ENCODE data around the gene KCNQ1OT1. TPM values are rescaled to one million over a fixed set of nuclear protein-coding genes. Genes with fewer than 3 reads are reported as not detected.

Gene KCNQ1OT1
- total and polyA plus RNA-seq, 2 of the 4 experiments (the other 2 are of a cell fraction) = 0.14 to 2.0 TPM

DNA sequence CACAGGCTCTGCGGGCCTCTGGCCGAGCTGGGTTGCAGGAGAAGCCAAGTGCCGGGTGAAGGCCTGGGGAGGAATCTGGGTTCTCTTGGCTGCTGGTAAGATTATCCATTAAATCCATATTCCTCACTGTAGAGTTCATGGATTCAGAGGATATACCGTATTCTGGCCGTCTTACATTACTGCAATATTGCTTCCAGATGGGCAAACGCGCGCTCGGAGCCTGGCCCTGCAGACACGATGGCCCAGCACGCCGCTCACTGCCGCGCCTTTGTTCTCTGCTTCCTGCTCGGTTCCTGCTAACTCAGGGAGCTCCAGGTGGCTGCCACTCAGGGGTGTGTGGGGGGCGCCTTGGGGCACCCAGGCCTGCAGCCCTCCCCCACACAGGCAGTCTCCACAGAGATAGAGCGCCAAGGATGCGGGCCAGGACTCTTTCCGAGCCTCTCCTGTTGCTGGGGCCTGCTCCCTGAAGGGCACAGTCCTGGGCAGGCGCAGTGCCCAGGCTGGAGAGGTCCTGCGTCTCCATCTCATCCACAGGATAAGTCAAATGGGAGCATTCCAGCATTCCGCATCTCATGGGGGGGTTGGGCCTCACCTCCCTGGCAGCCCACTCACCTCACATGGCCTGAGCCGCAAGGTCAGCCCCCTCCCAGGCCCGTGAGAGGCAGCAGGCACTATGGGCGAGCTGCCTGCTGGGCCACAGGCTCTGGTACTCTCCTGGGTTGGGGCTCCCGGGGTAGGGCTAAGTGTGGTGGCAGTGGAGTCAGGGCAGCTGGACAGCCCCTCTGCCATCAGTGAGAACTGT, 14.1 kb upstream of the KCNQ1OT1 start:
- Histone ChIP-seq H3K4ac (ENCODE audit: low read depth, low read length) (no peak overlapping the region), H2AFZ (replicated peaks; ENCODE audit: low read length, poor library complexity) (no peak overlapping the region), H4K5ac (ENCODE audit: low read depth, low read length) (no peak overlapping the region), H3K4me1 (ENCODE audit: control insufficient read depth, insufficient read depth, low read length) (no peaks in the 10 kb centered on the region; the same call in 1 of the 2 replicates), H2BK5ac (ENCODE audit: low read depth, low read length, poor library complexity, severe bottlenecking) (no peak overlapping the region), H3K4me3 (ENCODE audit: insufficient read depth, low read depth, low read length) (no peak overlapping the region), H3K4me2 (ENCODE audit: low read depth, low read length) (no peak overlapping the region), H2BK20ac (ENCODE audit: low read depth, low read length) (no peak overlapping the region), H3K36me3 (ENCODE audit: control insufficient read depth, insufficient read depth, low read length) (no peaks in the 10 kb centered on the region), H3K9ac (ENCODE audit: low read depth, low read length) (no peak overlapping the region), H3K9me3 (ENCODE audit: control insufficient read depth, insufficient read depth, low read length) (peaks cover 2% of the 10 kb centered on the region), H4K8ac (ENCODE audit: low read depth in 2 of 2, low read length in 2 of 2) (no peak overlapping the region), H2AK9ac (replicated peaks; ENCODE audit: low read depth, low read length, poor library complexity) (no peak overlapping the region), H2AK5ac (ENCODE audit: low read depth, low read length) (no peak overlapping the region), H3K56ac (ENCODE audit: extremely low read depth, insufficient read depth, low read length) (no peak overlapping the region), H3K18ac (ENCODE audit: low read depth, low read length) (no peak overlapping the region), H3K27ac (ENCODE audit: insufficient read depth, low read length) (no peak overlapping the region), H2BK120ac (ENCODE audit: low read depth, low read length) (no peak overlapping the region), H3K23ac (ENCODE audit: low read depth, low read length) (no peak overlapping the region), H4K20me1 (ENCODE audit: insufficient read depth, low read length) (no peaks in the 10 kb centered on the region), H3K14ac (replicated peaks; ENCODE audit: low read depth, low read length) (no peak overlapping the region), H3K9me1 (ENCODE audit: insufficient read depth, low read length) (no peaks in the 10 kb centered on the region), H3K27me3 (ENCODE audit: control insufficient read depth, insufficient read depth, low read length) (peaks cover 55% of the 10 kb centered on the region), H3K79me1 (ENCODE audit: low read depth in 1 of 2, low read length in 2 of 2) (no peaks in the 10 kb centered on the region), H4K91ac (ENCODE audit: insufficient read depth, low read depth, low read length) (no peak overlapping the region), H2BK15ac (ENCODE audit: low read depth, low read length) (no peak overlapping the region)
- no peak for ATAC-seq (ENCODE audit: low read depth)
- in situ Hi-C loops (cut with MboI; ENCODE audit: low sequenced_read_pairs) = no loop called here
- CTCF ChIA-PET = no interaction called here
- POLR2A ChIA-PET (ENCODE audit: unreplicated experiment) = no interaction called here
- no peak for TF ChIP-seq RAD21 (IDR thresholded peaks at IDR 0.05; ENCODE audit: low read length)
- no peak for TF ChIP-seq CEBPB (IDR thresholded peaks at IDR 0.05; ENCODE audit: low read depth, low read length)
- no peak for TF ChIP-seq MAZ (IDR thresholded peaks at IDR 0.05; ENCODE audit: borderline replicate concordance, low read depth, low read length)
- TF ChIP-seq, protein P1, sequence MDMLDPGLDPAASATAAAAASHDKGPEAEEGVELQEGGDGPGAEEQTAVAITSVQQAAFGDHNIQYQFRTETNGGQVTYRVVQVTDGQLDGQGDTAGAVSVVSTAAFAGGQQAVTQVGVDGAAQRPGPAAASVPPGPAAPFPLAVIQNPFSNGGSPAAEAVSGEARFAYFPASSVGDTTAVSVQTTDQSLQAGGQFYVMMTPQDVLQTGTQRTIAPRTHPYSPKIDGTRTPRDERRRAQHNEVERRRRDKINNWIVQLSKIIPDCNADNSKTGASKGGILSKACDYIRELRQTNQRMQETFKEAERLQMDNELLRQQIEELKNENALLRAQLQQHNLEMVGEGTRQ (IDR thresholded peaks at IDR 0.05; ENCODE audit: low read depth, low read length) = no peak
- TF ChIP-seq SMC3 (IDR thresholded peaks at IDR 0.05; ENCODE audit: low read depth, low read length) = no peak
- no peak for TF ChIP-seq POLR2A (IDR thresholded peaks at IDR 0.05; ENCODE audit: low read depth, low read length)
- TF ChIP-seq BHLHE40 (IDR thresholded peaks at IDR 0.05; ENCODE audit: low read depth, low read length) = no peak
- no peak for TF ChIP-seq CHD1 (IDR thresholded peaks at IDR 0.05; ENCODE audit: low read depth, low read length)
- no peak for TF ChIP-seq MAFK (IDR thresholded peaks at IDR 0.05; ENCODE audit: low read depth, low read length)
- no peak for TF ChIP-seq MXI1 (IDR thresholded peaks at IDR 0.05; ENCODE audit: borderline replicate concordance, low read depth, low read length)
- no peak for TF ChIP-seq RFX5 (IDR thresholded peaks at IDR 0.05; ENCODE audit: low read depth, low read length)
- TF ChIP-seq NFE2L2 (IDR thresholded peaks at IDR 0.05; ENCODE audit: low read depth, low read length) = no peak
- TF ChIP-seq, protein P2, sequence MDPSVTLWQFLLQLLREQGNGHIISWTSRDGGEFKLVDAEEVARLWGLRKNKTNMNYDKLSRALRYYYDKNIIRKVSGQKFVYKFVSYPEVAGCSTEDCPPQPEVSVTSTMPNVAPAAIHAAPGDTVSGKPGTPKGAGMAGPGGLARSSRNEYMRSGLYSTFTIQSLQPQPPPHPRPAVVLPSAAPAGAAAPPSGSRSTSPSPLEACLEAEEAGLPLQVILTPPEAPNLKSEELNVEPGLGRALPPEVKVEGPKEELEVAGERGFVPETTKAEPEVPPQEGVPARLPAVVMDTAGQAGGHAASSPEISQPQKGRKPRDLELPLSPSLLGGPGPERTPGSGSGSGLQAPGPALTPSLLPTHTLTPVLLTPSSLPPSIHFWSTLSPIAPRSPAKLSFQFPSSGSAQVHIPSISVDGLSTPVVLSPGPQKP (IDR thresholded peaks at IDR 0.05; ENCODE audit: borderline replicate concordance, low read depth, low read length) = no peak
- TF ChIP-seq FOS (IDR thresholded peaks at IDR 0.05; ENCODE audit: low read depth, low read length) = no peak
- no peak for TF ChIP-seq RCOR1 (IDR thresholded peaks at IDR 0.05; ENCODE audit: insufficient replicate concordance, low read length)
- TF ChIP-seq, protein P3, sequence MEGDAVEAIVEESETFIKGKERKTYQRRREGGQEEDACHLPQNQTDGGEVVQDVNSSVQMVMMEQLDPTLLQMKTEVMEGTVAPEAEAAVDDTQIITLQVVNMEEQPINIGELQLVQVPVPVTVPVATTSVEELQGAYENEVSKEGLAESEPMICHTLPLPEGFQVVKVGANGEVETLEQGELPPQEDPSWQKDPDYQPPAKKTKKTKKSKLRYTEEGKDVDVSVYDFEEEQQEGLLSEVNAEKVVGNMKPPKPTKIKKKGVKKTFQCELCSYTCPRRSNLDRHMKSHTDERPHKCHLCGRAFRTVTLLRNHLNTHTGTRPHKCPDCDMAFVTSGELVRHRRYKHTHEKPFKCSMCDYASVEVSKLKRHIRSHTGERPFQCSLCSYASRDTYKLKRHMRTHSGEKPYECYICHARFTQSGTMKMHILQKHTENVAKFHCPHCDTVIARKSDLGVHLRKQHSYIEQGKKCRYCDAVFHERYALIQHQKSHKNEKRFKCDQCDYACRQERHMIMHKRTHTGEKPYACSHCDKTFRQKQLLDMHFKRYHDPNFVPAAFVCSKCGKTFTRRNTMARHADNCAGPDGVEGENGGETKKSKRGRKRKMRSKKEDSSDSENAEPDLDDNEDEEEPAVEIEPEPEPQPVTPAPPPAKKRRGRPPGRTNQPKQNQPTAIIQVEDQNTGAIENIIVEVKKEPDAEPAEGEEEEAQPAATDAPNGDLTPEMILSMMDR (conservative IDR thresholded peaks at IDR 0.05; ENCODE audit: low read depth, low read length) = no peak
- intact Hi-C loops (cut with micrococcal nuclease) = no loop called here
- dilution Hi-C loops (cut with HindIII; ENCODE audit: low sequenced_read_pairs, unreplicated experiment) = no loop called here
- WGBS, 2 experiments (ENCODE audit: extremely low coverage in 2 of 2, insufficient read length in 1 of 2) = 81% methylated on average over 4 of the region's 26 CpGs; no CpG with 5 or more reads in 1 of the 2 experiments
- DNase-seq = no peak
- no TSS peak for BruUV-seq (replicated peaks)
